ENCODE data around the gene SLCO1B1.
"Not testable (repeated sequence)": the region's sequence is repeated elsewhere in the genome, so short reads cannot be mapped to it uniquely, and the experiment has no call there.

Gene SLCO1B1

GRCh38 chr12:21130998-21131397 is at the start of gene SLCO1B1:
Gene SLCO1B1, plus strand, starts transcription at chr12:21131194. Its CDS starts 10,381 bp downstream, at chr12:21141575.
- DNase-seq (ENCODE audit: low read depth in 3 of 3) = no peak

DNA sequence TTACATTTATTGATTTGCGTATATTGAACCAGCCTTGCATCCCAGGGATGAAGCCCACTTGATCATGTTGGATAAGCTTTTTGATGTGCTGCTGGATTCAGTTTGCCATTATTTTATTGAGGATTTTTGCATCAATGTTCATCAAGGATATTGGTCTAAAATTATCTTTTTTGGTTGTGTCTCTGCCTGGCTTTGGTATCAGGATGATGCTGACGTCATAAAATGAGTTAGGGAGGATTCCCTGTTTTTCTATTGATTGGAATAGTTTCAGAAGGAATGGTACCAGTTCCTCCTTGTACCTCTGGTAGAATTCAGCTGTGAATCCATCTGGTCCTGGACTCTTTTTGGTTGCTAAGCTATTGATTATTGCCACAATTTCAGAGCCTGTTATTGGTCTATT is 46.2 kb upstream of the SLCO1B1 start:
- DNase-seq (ENCODE audit: low read depth in 3 of 3) = not testable (repeated sequence)

DNA sequence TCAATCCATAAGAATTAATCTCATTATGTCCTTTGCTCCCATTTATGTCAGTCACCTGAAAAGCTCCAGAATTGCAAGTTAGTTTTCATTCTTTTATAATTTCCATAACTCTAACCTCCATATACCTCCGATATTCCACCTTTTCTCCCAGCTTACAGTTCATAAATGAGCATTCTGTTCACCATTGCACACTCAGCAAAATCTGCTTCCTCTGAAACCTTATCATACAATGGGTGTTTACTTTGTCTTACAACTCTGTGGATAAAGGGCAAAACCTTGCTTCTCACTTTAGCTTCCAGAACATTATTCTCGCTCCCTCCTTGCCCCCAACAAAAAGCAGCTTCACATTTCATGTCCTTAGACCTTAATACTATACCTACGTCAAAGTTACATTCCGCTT is 19.3 kb upstream of the SLCO1B1 start:
- no peak for DNase-seq (ENCODE audit: low read depth in 3 of 3)

- no peak for DNase-seq (ENCODE audit: low read depth in 3 of 3)
Measured at GRCh38 chr12:21113266-21113665, 17.7 kb upstream of the SLCO1B1 start.

DNA sequence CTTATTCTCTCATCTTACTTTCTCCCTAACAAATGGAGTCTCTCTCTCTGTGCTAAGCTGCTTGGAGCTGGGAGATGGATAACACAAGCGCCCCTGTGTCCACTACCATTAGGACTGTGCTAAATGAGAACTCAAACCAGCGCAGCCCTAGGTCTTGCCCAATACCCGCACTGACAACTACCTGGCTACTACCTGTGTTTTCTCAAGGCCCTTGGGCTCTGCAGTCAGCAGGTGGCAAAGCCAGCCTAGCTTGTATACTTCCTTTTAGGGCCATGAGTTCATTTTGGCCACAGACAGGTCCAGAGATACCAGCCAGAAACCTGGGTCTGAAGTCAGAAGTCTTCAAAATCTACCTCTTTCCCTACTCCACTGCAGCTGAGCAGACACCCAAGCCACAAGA is 13.0 kb upstream of the SLCO1B1 start:
- DNase-seq (ENCODE audit: low read depth in 3 of 3) = no peak

- no peak for DNase-seq (ENCODE audit: low read depth in 3 of 3)
Measured at GRCh38 chr12:21118760-21119159, 12.2 kb upstream of the SLCO1B1 start.

DNA sequence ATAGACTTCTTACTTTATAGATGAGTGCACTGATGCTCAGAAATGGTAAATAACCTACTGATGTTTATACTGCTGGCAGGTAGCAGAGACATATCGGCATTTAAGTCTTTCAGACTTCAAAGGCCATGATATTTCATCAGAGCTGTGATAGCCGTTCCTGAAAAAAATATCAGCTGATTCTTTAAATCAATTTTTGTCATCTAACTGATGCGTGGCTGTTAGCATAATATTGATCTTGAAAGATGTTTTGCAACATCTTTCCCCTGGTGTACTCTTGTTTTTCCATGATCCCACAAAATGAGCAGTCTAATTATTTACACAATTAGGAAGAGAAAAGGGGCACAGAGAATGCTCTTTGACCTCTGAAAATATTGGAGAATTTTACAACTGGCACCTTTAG is 1.6 kb upstream of the SLCO1B1 start:
- no peak for DNase-seq (ENCODE audit: low read depth in 3 of 3)

GRCh38 chr12:21129906-21130305 is 1.1 kb upstream of the SLCO1B1 start:
- no peak for DNase-seq (ENCODE audit: low read depth in 3 of 3)

DNA sequence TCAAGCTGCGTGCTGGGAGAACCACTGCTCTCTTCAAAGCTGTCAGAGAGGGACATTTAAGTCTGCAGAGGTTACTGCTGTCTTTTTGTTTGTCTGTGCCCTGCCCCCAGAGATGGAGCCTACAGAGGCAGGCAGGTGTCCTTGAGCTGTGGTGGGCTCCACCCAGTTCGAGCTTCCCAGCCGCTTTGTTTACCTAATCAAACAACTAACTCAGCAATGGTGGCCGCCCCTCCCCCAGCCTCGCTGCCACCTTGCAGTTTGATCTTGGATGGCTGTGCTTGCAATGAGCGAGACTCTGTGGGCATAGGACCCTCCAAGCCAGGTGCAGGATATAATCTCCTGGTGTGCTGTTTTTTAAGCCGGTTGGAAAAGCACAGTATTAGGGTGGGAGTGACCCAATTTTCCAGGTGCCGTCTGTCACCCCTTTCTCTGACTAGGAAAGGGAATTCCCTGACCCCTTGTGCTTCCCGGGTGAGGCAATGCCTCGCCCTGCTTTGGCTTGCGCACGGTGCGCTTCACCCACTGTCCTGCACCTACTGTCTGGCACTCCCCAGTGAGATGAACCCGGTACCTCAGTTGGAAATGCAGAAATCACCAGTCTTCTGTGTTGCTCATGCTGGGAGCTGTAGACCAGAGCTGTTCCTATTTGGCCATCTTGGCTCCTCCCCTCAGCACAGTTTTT is 6.5 kb downstream of the SLCO1B1 start:
- DNase-seq (ENCODE audit: low read depth in 3 of 3) = not testable (repeated sequence)

- DNase-seq (ENCODE audit: low read depth in 3 of 3) = no peak
Measured at GRCh38 chr12:21138016-21138415, 7.0 kb downstream of the SLCO1B1 start.

DNA sequence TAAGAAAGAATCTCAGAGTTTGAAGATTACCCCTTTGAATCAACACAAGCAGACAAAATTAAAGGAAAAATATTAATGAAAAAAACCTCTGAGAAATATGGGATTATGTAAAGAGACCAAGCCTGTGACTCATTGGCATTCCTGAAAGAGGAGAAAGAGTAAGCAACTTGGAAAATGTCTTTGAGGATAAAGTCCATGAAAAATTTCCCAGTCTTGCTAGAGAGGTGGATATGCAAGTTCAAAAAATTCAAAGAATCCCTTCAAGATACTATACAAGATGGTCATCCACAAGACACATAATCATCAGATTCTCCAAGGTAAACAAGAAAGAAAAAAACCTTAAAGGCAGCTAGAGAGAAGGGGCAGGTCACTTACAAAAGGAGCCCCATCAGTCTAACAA is 13.3 kb downstream of the SLCO1B1 start:
- no peak for DNase-seq (ENCODE audit: low read depth in 3 of 3)

DNA sequence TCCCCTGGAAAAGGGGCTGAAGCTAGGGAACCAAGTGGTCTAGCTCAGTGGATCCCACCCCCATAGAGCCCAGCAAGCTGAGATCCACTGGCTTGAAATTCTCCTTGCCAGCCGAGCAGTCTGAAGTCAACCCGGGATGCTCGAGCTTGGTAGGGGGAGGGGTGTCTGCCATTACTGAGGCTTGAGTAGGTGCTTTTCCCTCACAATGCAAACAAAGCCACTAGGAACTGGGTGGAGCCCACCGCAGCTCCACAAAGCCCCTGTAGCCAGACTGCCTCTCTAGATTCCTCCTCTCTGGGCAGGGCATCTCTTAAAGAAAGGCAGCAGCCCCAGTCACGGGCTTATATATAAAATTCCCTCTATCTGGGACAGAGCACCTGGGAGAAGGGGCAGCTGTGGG is 18.9 kb downstream of the SLCO1B1 start:
- not testable (repeated sequence) for DNase-seq (ENCODE audit: low read depth in 3 of 3)

- DNase-seq (ENCODE audit: low read depth in 3 of 3) = no peak
Measured at GRCh38 chr12:21151184-21151583, 20.2 kb downstream of the SLCO1B1 start.

- DNase-seq (ENCODE audit: low read depth in 3 of 3) = no peak
Measured at GRCh38 chr12:21155522-21156351, 24.7 kb downstream of the SLCO1B1 start.

DNA sequence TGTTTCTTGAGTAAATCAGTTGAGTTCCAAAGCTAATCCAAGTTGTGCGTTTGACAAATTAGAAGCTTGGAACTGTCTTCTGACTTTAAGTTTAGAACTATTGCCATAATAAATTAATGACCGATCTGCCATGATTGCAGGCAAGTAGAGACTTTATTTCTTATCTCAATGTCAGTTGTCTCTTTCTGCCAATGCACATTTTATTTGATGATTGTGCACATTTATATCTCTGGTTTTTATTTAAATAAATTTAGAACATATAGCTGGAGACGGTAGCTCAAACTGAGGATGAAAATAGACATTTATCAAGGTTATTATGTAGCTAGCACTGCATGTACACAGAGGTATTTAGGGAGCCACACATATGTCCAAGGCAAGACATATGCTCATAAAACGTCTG is 34.1 kb downstream of the SLCO1B1 start:
- no peak for DNase-seq (ENCODE audit: low read depth in 3 of 3)

DNA sequence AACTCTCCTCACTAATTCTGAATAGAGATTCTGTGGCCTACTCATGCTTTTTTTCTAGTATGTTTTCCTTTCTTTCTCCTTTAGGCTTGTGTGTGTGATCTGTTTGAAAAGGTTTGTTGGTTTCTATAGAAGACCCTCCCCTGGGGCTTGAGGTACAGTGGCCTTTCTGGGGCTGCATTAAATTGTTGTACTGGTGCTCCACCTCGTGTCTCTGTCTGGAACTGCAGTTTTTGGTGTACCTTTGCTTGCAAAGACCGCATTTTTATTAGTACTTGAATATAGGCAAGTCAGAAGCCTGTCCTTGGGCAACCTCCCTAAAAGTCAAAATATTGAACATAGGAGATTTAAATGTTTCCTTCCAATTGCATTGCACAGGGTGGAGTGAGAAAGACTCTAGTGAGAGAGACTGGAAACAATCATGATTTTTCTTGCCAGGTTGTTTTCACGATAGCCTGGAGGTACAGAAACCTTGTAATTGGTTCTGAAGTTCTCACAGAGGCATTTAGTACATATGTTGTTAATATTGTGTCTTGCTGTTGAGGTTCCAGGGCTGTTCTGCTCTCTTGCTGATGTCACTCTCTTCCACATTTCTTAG is 39.0 kb downstream of the SLCO1B1 start:
- peak in 2 of 3 experiments; percentile 3 to 7 for DNase-seq (ENCODE audit: low read depth in 3 of 3)

- DNase-seq (ENCODE audit: low read depth in 3 of 3) = no peak
Measured at GRCh38 chr12:21172079-21172478, 41.1 kb downstream of the SLCO1B1 start.

GRCh38 chr12:21183721-21184275 is 52.8 kb downstream of the SLCO1B1 start:
- no peak for DNase-seq (ENCODE audit: low read depth in 3 of 3)

DNA sequence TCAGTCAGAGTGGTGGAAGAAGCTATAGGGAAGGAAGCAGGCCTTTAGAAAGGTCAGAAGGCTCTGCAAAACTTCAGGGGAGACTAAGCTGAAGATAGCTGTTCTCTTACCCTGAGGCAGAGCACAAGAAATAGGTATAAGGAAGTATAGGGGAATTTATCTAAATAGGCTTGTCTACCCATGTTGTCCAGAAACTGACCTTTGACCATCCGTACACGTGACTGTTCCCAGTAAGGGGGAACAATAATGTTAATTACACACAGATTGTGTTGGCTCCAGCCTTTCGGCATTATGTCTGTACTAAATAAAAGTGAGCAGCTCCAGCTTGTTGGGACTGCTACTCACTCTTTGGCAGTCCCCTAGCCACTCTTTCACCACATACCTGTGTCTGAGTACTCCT is 59.0 kb downstream of the SLCO1B1 start:
- no peak for DNase-seq (ENCODE audit: low read depth in 3 of 3)

DNA sequence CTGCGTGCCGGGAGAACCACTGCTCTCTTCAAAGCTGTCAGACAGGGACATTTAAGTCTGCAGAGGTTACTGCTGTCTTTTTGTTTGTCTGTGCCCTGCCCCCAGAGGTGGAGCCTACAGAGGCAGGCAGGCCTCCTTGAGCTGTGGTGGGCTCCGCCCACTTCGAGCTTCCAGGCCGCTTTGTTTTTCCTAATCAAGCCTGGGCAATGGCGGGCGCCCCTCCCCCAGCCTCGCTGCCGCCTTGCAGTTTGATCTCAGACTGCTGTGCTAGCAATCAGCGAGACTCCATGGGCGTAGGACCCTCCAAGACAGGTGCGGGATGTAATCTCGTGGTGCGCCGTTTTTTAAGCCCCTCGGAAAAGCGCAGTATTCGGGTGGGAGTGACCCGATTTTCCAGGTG is 83.4 kb downstream of the SLCO1B1 start:
- not testable (repeated sequence) for DNase-seq (ENCODE audit: low read depth in 3 of 3)

- DNase-seq (ENCODE audit: low read depth in 3 of 3) = no peak
Measured at GRCh38 chr12:21219206-21219605, 88.2 kb downstream of the SLCO1B1 start.

DNA sequence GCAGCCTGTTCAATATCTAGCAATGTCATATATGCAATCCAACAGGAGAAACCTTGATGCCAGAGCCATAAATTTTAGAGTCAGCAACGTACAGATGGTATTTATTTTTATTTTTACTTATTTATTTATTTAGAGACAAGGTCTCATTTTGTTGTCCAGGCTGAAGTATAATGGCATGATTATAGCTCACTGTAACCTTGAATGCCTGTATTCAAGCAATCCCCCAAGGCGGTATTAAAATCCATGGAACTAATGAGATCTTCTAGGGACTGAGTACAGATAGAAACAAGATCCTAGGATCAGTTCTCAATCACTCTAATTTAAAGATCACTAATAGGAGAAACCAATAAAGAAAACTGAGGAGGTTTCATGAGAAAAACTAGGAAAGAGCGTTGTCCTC is 89.3 kb downstream of the SLCO1B1 start:
- no peak for DNase-seq (ENCODE audit: low read depth in 3 of 3)

GRCh38 chr12:21221072-21221471 is 90.1 kb downstream of the SLCO1B1 start:
- no peak for DNase-seq (ENCODE audit: low read depth in 3 of 3)

All from stimulated activated CD4-positive, alpha-beta T cell treated with anti-CD3 and anti-CD28 coated beads, TNF-alpha, amount 100 ng/mL, for 24 hours (primary cell).